Stimulated activated CD8-positive, alpha-beta memory T cell treated with anti-CD3 and anti-CD28 coated beads, Interleukin-4, amount 100 ng/mL, for 48 hours (primary cell): ENCODE data around the gene MYBL2.
A peak's percentile ranks its signal among the peaks of the same experiment; 100 is the strongest.

ENCODE experiments used
- DNase-seq: peaks from one replicate; pipeline ENCODE4 v3.0.0-alpha.2; 2020

Gene MYBL2

GRCh38 chr20:43686820-43687219 lies 19.9 kb downstream of the MYBL2 start:
- DNase-seq = no peak

GRCh38 chr20:43689165-43689564 lies 22.3 kb downstream of the MYBL2 start:
- DNase-seq = no peak

DNA sequence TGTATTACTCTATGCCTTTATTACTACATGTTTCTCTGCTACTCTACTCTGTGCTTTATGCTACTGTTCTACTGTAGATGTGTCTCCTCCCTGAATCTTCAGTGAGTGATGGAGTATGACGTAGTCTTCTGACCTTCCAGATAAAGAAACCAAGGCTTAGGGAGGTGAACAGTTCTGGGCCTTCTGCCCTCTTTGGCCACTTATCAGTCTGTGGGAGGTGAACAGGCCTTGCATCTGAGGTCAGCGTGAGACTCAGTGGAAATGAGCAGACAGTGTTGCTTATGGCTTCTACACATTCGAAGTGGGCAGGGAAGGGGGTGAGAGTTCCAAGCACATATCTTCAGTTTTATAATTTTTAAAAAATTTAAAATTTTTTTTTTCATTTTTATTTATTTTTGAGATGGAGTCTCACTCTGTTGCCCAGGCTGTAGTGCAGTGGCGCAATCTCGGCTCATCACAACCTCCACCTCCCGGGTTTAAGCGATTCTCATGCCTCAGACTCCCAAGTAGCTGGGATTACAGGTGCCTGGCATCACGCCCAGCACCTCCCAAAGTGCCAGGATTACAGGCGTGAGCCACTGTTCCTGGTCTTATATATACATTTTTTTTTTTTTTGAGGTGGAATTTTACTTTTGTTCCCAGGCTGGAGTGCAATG lies 24.2 kb downstream of the MYBL2 start:
- no peak for DNase-seq

DNA sequence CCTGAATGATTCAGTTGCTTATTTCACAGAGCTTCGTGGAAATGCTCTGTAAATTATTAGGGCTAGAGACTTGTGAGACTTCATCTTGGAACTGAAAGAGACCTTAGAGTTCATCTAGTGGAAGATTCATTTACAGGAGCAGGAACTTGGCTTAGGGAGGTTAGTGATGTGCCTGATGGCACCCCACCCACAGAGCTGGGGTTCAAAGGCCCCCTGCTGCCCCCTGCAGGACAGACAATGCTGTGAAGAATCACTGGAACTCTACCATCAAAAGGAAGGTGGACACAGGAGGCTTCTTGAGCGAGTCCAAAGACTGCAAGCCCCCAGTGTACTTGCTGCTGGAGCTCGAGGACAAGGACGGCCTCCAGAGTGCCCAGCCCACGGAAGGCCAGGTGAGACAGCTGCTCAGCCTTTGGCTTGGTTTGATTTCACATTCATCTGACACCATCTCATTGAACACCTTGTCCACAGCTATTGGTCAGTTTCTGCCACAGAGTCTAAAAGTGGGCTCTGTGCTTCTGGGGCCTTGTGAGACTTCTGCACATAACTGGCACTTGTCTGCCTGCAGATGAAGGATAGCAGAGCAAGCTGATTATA lies 25.1 kb downstream of the MYBL2 start:
- DNase-seq = peak; percentile 85

DNA sequence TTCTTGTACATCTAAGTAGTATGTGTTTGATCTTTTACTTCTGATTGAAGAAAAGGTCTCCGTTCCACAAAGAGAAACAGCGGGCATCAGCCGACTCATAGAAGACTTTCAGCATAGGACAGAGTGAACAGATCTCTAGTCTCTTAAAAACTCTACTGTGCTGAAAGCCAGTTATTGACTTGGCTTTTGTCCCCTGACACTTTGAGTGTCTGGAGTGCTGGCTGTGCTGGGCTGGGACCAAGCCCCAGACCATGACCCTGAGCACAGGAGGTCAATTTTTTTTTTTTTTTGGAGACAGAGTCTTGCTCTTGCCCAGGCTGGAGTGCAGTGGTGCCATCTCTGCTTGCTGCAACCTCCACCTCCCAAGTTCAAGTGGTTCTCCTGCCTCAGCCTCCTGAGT lies 27.8 kb downstream of the MYBL2 start:
- no peak for DNase-seq

GRCh38 chr20:43695571-43695970 lies 28.7 kb downstream of the MYBL2 start:
- no peak for DNase-seq

GRCh38 chr20:43699941-43700565 lies 33.1 kb downstream of the MYBL2 start:
- no peak for DNase-seq

DNA sequence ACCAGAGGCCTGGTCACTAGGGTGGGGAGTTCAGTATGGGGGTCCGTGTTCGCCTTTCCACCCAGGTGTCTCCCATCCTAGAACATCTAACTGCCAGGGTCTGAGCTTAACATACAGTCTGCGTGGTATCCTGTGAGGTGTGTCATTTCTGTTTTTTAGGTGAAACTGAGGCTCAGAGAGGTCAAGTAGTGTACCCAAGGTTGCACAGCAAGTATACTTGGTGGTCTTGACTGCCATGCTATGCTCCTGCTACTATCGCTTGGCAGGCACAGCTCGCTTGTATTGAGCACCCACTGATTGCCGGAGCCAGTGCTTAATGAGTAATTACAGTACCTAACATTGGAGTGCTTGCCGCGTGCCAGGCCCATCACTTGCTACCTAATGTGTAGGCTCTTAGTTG lies 33.7 kb downstream of the MYBL2 start:
- no peak for DNase-seq

GRCh38 chr20:43702502-43702901 lies 35.6 kb downstream of the MYBL2 start:
- no peak for DNase-seq

DNA sequence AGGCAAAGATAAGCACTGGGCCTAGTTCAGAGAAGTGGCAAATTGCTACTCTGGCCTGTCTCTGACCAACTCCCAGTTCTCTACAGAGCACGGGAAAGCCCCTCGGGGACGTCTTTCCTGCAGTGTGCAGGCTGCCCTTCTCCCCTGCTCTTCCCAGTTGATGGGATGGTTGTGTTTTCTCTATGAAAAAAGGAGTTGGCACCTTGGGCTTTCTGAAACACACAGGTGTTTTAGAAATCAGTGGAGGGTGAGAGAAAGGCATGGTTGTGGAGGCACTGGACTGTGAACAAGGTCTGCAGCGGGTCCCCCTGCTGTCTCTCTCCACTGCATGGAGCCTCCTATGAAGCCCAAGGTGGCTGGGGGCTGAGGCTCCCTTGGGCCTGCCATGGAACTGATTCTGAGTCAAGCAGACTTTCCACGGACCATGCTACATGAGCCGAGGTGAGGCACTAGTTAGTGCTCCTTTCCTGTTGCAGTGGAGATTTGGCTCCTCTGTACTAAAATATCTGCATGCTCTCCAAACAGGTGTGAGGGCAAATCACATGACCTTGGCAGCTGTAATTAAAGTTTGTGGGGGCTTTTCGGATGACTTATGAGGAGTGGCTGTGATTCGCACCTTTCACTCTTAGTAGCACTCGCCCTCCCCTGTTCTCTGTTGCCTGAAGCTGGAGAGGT lies 43.6 kb downstream of the MYBL2 start:
- no peak for DNase-seq

GRCh38 chr20:43711098-43711654 lies 44.3 kb downstream of the MYBL2 start:
- no peak for DNase-seq

GRCh38 chr20:43715044-43715443 lies 48.1 kb downstream of the MYBL2 start:
- DNase-seq = no peak

- DNase-seq = no peak
Observed at GRCh38 chr20:43715511-43715910, 48.6 kb downstream of the MYBL2 start.

GRCh38 chr20:43716123-43716522 lies 49.2 kb downstream of the MYBL2 start:
- no peak for DNase-seq

DNA sequence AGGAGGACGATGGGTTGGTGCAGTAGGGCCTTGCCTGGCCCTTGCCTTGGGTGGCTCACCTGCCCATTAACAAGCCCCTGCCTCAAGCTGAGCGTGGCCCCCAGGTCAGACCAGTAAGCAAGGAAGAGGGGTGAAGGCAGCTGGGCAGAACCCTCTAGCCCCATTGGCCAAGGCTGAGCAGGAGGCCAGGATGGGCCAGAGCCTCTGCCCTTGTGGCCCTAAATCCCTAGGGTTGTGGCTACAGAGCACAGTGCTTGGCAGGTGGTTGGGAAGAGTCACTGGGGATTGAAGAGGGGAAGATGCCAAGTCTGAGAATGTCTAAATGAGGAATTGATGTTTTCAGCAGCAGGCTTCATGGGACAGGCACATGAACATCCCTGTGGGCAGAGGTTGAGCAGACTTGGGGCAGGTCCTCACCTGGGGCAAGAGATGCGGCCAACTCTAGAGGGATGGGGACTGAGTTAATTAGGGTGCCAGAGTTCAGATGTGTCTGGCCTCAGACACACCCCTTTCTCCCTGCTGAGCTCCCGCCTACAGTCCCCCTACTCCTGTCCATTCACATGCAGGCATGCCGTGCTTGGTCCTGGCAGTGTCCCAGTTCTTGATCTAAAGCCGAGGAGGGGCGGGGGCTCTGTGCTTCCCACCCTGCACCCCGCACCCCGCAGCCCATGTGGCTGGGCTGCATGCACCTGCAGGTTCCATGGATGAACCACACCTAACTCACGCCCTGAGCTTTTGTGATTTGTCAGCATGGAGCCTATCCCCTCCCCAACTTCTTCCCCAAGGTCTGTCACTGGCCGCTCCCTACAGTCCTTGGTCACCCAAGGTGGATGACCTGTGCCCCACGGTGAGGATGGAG lies 50.1 kb downstream of the MYBL2 start:
- DNase-seq = no peak

DNA sequence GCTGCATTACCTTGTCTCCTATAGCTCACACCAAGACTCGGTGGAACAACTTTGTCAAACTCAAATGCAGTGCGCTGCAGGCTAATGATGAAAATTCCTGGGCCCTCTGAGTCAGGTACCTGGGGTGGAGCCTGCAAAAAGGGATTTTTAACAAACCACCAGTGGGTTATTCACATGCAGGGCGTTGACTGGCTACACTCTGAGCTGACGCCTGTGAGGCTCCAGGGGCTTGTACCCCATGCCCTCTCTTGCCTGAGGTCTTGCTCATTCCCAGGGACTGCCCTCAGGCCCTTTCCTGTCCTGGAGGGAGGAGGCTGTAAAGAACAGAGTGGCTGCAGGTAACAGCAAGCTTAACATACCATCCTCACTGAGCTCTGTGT lies 50.7 kb downstream of the MYBL2 start:
- DNase-seq = no peak

GRCh38 chr20:43720007-43720406 lies 53.1 kb downstream of the MYBL2 start:
- no peak for DNase-seq

DNA sequence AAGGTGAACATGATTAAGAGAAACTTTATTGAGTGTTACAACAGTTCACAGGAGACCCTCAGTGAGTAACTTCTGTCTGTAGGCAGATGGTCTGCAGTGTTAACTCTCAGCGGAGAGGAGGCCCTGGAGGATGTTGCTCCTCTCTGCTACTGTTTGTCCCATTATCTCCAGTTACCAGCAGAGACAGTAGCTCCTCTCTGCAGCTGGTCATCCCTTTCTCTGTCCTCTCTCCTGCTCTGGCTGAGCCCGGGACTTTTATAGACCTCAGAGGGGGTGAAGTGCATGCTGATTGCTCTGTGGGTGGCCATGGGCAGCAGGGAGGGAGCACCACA lies 54.1 kb downstream of the MYBL2 start:
- DNase-seq = no peak

GRCh38 chr20:43721429-43722152 lies 54.7 kb downstream of the MYBL2 start:
- DNase-seq = no peak

GRCh38 chr20:43722153-43722505 lies 55.2 kb downstream of the MYBL2 start:
- DNase-seq = no peak

DNA sequence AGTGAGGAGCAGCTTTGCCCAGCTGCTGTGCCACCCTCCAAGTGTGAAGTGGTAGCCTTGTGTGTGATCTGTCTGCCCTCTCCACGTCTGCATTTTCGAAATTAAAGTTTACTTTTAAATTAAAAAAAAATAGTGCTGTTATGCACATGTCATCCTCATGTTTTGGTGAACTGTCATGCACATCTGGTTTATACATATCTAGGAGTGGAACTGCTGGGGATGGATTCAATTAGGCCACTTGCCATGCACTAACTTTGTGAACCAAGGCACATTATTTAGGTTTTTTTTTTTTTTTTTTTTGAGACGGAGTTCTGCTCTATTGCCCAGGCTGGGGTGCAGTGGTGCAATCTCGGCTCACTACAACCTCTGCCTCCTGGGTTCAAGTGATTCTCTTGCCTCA lies 56.3 kb downstream of the MYBL2 start:
- DNase-seq = no peak

- DNase-seq = no peak
Observed at GRCh38 chr20:43723735-43724134, 56.8 kb downstream of the MYBL2 start.
